GM21526 (cell line): ENCODE results near the gene RASAL1.
"Not testable (repeated sequence)": the region's sequence is repeated elsewhere in the genome, so short reads cannot be mapped to it uniquely, and the experiment has no call there.

Experiments
- ATAC-seq: cut with Tn5 transposase; IDR thresholded peaks from one replicate; pipeline ENCODE4 v1.9.1; 2021; ENCODE audit warnings: moderate library complexity; ENCODE audit not compliant: unreplicated experiment, low FRiP score

The RASAL1 gene

DNA sequence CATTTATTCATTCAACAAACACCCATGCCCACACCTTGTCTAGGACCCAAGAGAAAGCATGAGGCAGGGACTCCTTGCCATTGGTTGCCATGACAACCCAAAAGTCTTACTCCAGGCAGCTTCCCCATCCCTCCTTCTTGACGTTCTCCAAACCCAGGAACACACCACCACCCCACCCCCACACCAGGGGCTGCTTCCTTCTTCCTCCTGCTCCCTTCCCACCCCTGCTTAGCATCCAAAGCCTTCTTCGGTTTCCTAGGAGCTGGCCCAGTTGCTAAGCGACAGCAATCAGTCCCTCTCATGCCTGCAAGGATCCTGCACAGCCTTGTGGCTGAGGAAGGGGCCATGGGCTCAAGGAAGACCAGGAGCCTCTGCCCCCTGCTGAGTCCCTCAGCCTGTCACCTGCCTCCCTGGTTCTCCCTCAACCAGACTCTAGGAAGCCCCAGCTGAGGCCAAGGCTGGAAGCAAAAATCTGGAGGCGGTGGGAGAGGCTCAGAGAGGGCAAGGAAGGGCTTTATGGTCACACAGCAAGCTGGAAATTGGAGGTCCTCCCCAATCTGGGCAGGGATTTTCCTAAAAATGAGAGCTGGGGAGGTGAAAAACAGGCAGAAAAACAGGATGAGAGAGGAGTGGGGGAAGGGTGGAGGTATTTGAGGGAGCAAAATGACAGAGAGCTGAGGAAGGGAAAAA is 15.4 kb downstream of the RASAL1 start:
- no peak for ATAC-seq

DNA sequence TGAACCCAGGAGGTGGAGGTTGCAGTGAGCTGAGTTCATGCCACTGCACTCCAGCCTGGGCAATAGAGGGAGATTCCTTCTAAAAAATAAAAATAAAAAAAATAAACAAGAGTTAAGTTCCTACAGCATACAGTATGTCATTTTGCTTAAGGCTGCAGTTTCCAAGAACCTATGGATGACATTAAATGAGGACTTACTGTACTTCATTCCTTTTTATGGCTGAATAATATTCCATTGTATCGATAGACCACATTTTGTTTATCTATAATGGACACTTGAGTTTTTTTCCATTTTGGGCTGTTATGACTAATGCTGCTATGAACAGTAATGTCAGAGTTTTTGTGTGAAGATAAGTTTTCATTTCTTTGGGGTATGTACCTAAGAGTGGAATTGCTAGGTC is 17.4 kb downstream of the RASAL1 start:
- no peak for ATAC-seq

DNA sequence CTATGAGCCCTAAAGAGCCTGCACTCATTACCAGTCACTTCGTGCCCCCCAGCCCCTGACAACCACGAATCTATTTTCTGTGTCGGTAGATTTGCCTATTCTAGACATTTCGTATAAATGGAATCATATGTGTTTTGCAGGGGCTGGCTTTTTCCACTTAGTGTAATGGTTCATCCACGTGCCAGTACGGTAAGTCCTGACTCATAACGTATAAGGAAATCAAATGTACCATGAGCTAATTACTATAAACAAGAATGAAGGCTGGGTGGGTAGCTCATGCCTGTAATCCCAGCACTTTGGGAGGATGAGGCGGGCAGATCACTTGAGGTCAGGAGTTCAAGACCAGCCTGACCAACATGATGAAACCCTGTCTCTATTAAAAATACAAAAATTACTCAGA is 17.9 kb downstream of the RASAL1 start:
- not testable (repeated sequence) for ATAC-seq

DNA sequence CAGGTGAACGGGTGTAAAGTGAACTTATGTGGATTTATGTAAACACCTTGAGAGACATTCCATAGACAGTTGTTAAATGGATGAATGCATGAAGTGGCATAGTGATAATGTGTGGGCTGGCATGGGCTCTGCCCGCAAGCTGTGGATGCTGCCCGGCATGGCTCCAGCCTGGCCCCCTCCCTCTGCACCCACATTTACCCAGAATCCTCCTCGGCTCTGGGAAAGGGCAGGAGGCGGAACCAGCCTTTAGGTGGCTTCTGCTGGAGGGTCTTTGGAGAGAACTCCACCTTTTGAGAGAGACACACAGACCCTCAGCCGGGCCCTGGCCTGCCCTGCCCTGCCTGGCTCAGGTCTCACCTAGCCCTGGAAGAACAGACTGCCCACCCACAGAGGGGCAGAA is 18.7 kb downstream of the RASAL1 start:
- ATAC-seq = no peak

DNA sequence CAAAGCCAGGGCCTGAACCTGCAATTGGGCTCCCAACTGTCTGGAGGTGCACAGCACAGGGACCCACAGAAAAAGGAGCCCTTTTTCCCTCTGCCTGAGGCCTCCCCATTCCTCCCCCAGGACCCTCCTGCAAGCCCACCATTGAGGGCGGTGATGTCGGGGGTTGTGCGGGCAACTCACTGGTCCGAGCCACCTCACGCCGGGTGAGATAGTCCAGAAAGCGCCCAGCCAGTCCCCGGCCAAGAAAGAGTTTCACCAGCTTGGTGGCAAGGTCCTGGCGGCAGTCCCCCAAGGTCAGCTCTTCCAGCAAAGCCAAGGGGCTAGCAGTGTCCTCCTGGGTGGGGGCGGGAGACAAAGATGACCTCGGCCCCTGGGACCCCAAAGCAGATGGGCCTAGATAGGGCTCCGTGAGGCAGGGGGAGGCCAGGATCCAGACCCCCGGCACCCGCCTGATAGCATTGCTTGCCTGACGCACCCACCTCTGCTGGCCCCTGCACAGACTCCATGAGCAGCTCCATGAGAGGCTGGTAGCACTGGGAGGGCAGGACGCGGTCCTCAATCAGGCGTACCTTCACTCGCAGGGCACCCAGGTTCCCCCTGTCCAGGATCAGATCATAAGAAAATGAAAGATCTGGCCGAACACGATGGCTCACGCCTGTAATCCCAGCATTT is 20.0 kb downstream of the RASAL1 start:
- ATAC-seq = no peak

DNA sequence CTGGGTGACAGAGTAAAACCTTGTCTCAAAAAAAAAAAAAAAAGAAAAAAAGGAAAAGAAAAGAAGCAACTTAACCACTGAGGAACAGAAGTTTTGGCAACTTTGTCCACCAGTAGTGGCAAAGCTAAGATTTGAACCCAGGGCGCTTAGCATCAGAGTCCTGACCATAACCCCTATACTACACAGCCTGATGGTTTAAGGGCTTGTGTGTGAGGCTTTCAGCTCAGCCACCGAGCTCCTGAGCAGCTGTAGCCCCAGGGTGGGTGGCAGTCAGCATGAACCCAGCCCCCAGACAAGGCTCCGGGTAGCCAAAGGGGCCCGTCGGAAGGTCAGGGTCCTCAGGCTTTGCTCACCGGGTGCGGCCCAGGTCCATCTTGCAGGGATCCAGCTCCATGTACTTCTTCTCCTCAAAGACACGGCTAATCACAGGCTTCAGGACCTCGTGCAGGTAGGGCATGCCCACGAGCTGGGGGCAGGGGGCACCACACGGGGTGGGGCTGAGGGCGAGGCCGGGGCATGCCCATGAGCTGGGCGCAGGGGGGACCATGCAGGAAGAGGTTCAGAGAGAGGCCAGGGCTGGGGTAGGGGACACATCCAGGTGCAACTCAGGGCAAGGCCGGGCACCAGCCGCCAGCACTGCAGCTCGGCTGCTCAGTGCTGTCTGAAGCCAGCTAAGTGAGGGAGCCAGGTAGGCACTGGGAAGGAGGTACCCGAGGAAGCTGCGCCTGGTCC is 20.9 kb downstream of the RASAL1 start:
- no peak for ATAC-seq

DNA sequence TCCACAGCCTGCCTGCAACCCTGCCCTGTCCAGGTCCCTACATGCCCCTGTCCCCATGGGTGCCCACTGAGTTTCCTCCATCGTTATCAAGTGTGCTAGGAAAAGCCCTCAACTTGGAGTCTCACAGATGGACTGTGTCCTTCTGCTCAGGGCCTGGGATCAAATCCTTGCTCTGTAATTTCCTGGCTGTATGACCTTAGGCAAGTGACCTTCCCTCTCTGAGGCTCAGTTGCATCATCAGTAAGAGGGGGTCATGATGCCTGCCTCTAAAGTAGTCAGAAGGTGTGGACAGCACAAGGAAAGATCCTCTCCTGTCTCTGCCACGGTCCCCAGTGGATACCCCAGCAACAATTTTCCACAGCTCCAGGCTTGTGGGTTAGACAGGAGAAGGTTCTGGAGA is 22.2 kb downstream of the RASAL1 start:
- no peak for ATAC-seq

DNA sequence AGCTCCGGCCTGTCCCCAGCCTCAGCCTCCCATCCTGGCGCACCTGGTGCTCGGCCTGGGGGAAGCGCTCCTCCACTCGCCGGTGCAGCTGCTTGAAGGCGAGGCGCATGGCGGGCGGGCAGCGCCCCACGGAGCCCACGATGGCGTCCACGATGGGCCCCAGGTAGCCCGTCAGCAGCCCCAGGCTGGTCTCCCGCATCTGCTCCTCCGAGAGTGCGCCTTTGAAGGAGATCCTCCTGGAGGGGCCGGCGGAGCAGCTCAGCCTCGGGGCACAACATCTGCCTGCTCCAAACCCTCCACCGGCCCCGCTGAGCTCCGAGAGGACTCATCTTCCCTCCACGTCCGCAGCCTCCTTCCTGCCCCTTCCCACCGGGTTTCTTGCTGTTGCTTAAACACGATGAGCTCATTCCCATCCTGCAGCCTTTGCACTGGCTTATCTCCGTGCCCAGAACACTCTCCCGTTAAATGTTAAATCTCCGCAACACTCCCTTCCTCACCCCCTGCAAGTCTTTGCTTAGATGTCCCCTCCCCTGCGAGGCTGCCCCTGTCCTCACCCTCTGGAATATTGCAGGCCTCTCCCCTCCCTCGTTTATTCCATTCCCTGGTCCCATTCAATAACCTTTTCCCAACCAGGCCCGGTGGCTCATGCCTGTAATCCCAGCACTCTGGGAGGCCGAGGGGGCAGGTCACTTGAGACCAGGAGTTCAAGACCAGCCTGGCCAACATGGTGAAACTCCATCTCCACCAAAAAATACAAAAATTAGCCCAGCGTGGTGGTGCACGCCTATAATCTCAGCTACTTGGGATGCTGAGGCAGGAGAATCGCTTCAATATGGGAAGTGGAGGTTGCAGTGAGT is 23.3 kb downstream of the RASAL1 start:
- ATAC-seq = no peak

DNA sequence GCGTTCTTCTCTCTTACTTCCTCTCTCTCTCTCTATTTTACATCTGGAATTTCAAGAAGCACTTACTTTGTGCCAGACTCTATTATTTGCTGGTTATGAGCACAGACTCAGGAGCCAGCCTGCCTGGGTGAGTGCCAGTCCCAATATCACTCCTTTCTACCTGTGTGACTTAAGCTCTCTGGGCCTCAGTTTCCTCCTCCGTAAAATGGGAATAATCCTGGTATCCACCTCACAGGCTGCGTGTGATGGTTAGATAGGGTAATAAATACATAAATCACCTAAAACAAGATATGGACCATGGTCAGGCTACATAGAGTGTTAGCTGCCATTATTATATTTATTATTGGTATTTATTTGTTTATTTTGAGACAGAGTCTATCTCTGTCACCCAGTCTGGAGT is 24.3 kb downstream of the RASAL1 start:
- no peak for ATAC-seq

DNA sequence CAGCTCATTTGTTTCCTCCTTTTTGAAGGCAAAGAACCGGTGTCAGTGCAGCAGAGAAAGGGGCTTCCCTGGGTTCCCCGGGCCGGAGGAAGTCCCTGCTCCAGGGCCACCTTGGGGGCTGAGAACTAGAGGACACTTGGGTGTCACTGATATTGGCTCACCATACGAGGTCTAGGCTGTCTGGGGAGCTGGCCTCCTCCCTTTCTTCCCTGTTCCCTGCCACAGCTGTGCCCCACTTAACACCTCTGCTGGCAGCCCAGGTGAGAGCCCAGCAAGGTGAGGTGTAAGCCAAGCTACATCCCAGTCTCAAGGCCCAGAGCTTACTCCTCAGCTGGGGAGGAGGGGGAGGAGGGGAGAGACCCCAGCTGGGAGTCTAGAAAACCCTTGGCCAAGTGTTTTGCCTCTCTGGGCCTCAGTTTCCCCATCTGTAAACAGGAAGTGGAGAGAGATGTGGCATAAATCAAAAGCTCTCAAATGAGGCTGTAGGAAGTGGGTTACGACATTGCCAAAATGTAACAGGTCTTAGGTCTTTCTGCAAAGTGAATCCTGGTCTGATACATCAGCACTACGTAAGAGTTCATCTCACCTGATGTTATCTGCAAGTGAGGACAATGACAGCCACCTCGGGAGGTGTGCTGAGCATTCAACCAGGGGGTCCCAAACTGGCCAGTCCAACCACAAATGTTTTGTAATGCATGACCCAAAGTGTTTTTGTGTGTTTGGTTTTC is 25.5 kb downstream of the RASAL1 start:
- no peak for ATAC-seq

DNA sequence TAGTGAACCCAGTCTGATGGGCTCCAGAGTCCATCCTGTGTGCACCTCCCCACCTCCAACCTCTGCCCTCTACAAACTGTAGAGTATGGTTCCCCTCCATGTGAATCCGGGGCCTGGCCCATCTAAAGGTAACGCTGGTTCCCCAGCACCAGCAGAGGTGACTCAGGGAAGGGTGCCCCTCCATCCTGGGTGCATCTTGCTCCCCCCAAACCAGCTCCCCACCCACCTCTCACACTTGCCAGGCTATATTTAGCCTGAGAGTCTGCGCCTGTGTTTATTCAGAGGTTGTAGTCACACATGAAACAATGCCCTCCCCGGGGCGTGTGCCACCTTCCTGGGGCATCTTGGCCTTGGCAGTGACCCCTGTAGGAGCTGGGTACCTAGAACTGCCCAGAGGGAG is 26.2 kb downstream of the RASAL1 start:
- ATAC-seq = no peak

DNA sequence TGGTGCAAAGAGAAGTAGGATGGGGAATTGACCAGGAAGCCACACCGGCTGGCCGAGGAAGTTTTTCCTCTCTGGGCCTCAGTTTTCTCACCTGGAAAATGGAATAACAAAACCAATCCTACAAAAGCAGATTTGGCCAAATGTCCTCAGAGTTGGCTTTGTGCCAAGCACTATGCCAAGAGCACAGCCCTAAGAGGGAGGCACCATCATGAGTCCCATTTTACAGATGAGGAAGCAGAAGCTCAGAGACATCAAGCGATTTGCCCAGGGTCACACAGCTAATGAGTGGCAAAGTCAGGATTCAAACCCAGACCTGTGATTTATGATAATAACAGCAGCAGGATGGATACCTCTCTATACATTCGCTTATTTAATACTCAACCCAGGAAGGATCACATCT is 27.3 kb downstream of the RASAL1 start:
- ATAC-seq = no peak

DNA sequence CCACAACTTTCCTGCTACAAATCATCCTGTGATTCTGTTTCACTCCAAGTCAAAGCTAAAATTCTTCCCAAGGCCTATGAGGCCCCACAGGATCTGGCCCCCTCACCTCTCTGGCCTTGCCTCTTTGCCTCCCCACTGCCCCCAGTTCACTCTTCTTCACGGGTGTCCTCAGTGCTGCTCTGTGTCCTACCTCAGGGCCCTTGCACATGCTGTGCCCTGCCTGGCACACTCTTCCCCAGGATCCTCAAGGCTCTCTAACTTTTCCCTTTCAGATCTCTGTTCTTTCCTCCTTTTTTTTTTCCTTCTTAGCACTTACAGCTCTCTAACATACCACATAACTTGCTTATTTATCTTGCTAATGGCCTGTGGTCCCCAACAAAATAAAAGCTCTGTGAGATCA is 29.2 kb downstream of the RASAL1 start:
- ATAC-seq = no peak

DNA sequence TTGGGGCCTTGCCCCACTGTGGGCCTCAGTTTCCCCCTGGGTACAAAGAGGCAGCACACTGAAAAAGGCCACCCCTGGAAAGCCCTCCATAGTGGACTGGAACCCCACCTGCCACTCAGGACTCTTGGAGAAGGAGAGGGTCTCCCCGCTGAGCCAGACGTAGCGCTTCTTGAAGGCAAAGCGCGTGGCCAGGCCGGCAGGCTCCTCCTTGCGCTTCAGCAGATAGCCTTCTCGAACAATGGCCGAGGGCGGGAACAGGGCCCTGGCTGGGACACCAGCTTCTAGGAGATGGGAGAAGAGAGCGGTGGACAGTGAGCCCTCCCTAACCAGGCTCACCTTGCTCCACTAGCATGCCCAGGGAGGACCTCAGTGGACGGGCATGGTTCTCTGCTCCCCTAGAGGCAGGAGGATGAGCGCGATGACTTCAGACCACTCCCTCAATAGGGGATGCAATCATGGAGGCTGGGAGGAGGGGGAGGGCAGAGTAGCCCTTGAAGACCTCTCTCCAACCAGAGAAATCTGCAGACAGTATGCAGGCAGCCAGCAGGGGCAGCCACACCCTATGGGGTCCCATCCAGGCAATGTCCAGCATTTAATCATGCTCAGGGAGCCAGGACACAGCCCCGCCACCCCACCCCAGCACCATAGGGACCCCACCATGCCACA is 29.8 kb downstream of the RASAL1 start:
- no peak for ATAC-seq

DNA sequence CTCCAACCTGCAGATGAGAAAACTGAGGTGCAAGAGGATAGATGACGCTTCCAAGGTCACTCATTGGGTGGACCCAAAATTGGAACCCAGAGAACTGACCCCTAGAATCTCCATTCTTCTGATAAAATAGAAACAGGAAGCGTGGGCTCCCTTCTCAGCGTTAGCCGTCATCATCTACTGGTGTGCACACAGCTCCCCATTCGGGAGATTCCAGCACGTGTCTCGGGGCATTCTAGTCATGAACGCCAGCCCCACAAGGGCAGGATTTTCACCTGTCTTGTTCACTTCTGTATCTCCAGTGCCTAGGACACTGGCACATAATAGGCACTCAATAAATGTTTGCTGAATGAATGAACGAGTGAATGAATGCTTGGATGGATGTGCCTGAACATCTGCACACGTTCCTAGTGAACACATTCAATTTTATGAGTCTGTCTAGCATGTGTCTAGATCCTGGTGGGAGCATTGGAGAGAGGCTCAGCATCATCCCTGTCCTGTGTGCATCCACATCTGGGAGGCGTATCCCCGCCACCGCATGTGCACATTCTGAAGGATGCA is 30.5 kb downstream of the RASAL1 start:
- ATAC-seq = no peak

DNA sequence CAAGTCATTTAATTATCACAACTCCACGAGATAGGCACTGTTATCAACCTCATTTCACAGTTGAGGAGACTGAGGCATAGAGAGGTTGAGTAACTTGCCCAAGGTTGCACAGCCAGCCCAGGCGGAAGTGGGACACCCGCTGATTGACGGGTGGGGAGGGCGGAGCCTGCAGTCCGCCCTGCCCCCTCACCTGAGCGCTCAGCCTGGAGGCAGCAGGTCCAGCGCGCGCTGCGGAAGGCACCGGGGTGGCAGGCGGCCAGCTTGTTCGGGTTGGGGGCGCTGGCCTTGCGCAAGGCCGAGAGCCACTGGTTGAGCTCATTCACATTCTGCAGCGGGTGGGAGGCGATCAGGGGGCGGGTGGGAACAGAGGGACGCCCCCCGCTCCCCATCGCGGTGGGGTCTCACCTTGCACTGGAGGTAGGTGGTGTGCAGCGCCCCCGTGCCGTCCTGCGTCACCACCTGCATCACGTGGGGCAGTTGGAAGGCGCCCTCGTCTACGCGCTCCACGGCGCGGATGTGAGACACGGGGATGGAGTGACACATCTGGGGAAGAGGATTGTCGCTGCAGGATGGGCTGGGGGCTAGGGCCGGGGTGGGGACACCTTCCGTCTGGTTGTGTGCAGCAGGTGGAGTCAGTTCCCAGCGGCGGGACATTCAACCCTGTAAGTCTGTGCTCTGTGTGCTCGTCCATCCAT is 31.7 kb downstream of the RASAL1 start:
- no peak for ATAC-seq

DNA sequence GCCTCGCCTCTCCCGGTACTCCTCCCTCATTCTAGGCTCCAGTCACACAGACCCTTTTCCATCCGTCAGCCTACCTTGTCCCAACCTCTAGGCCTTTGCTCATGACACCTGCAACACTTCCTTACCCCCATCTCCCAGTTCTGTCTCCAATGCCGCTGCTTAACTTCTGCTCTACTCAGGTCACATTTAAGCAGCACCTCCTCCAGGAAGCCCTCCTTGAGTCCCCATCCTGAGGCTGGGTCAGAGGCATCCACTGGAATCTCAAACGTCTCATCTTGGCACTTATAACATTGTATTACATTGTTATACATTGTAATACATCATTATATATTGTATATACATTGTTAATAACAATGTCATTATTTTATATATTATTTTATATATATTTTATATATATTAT is 32.8 kb downstream of the RASAL1 start:
- ATAC-seq = no peak

DNA sequence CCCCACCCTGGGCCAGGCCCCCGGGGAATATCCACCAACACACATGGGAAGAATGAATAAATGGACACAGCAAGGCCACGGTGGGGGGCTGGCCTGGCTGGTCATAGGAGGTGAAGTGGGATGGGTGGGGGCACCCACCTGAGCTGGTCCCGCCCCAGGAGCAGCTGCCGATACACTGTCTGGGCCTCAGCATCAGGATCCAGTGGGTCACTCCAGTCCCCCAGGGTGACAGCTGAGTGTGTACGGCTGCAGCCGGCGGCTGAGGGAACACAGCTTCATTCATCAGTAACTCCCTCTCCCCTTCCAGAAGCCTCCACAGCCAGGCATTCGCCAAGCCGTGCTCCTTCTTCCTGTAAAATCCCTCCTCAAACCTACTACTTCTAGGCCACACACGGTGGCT is 33.8 kb downstream of the RASAL1 start:
- ATAC-seq = no peak

DNA sequence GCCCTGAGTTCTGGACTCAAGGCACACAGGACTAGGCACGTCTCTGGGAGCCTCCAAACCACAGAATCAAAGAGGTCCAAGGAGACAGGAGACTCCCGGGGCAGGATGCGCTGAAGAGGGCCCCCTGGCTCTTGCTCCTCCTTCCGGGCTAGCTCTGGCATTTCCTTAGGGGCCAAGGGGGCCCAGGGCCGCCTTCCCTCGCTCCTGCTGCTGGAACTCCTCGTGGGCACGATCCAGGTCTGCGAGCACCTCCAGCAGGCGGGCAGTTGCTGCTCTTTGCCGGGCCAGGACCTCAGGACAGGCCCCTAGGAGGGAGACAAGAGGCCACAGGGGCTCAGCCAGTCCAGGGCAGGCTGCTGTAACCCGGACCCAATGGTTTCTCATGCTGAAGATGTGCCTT is 35.8 kb downstream of the RASAL1 start:
- ATAC-seq = no peak
